PC-9 (cell line): ENCODE measurements around the gene TCF4. TPM values are rescaled to one million over a fixed set of nuclear protein-coding genes. Genes with fewer than 3 reads are reported as not detected.

ENCODE experiments used
- BruUV-seq: library from RNA; stranded (reverse); fragments of 400-500 nt; replicated peaks from 2 replicates; lab custom pipeline; 2021; lab: Mats Ljungman, UMichigan
- CTCF ChIA-PET: fragments of 300-600 bp; sonication (Branson Sonifier 250); formaldehyde crosslinking; loops from one replicate; lab custom pipeline; 2022; ENCODE audit warnings: antibody characterized with exemption; lab: Charles Lee
- POLR2A ChIA-PET: fragments of 300-600 bp; sonication (Branson Sonifier 250); formaldehyde crosslinking; loops from one replicate; lab custom pipeline; 2022; ENCODE audit warnings: antibody characterized with exemption; ENCODE audit not compliant: unreplicated experiment; lab: Charles Lee
- DNase-seq, 2 experiments: peaks; one replicate each; pipeline versions ENCODE4 v3.0.0 to v3.0.0-alpha.2; 2015 to 2022; ENCODE audit warnings: mixed read lengths in 1 of 2
- H2AFZ ChIP-seq: fragments of 200-600 bp; sonication (generic); 2 replicates; pipeline ENCODE4 v1.8.1; 2017; ENCODE audit warnings: antibody characterized with exemption
- H3F3A ChIP-seq: fragments of 200-600 bp; sonication (generic); 2 replicates; pipeline ENCODE4 v1.8.1; 2017; ENCODE audit warnings: antibody characterized with exemption, mild to moderate bottlenecking, low read depth; ENCODE audit not compliant: insufficient read depth
- H3K27ac ChIP-seq: fragments of 200-600 bp; sonication (generic); 2 replicates; pipeline ENCODE4 v1.6.1; 2016; ENCODE audit warnings: mixed run types
- H3K27me3 ChIP-seq: fragments of 200-600 bp; sonication (generic); 2 replicates; pipeline ENCODE4 v1.6.1; 2016; ENCODE audit warnings: low read depth, mixed run types; ENCODE audit not compliant: insufficient read depth
- H3K36me3 ChIP-seq: fragments of 200-600 bp; sonication (generic); 2 replicates; pipeline ENCODE4 v1.6.1; 2016; ENCODE audit warnings: low read depth, mixed run types
- H3K4me1 ChIP-seq: fragments of 200-600 bp; sonication (generic); replicated peaks from 2 replicates; pipeline ENCODE4 v1.6.1; 2016; ENCODE audit warnings: mixed run types; ENCODE audit not compliant: insufficient read depth
- H3K4me2 ChIP-seq: fragments of 200-600 bp; sonication (generic); 2 replicates; pipeline ENCODE4 v1.6.1; 2017; ENCODE audit warnings: mixed run types
- H3K4me3 ChIP-seq: fragments of 200-600 bp; sonication (generic); 2 replicates; pipeline ENCODE4 v1.6.1; 2016; ENCODE audit warnings: mixed run types
- H3K79me2 ChIP-seq: fragments of 200-600 bp; sonication (generic); 2 replicates; pipeline ENCODE4 v1.6.1; 2017; ENCODE audit warnings: low read depth, mixed run types
- H3K9me2 ChIP-seq: fragments of 200-600 bp; sonication (generic); 2 replicates; pipeline ENCODE4 v1.8.1; 2017; ENCODE audit warnings: mild to moderate bottlenecking; ENCODE audit not compliant: insufficient read depth
- H3K9me3 ChIP-seq: fragments of 200-600 bp; sonication (generic); 2 replicates; pipeline ENCODE4 v1.8.1; 2016; ENCODE audit warnings: low read depth; ENCODE audit not compliant: insufficient read depth
- H4K20me1 ChIP-seq: fragments of 200-600 bp; sonication (generic); 2 replicates; pipeline ENCODE4 v1.8.1; 2017; ENCODE audit not compliant: insufficient read depth
- CTCF ChIP-seq: fragments of 200-600 bp; sonication (generic); conservative IDR thresholded peaks from 2 replicates; pipeline ENCODE4 v1.6.1; 2017; ENCODE audit warnings: mixed run types, antibody characterized with exemption, mild to moderate bottlenecking, moderate library complexity
- EZH2 ChIP-seq: fragments of 200-600 bp; sonication (generic); IDR thresholded peaks from 2 replicates; pipeline ENCODE4 v1.8.0; 2017; ENCODE audit warnings: antibody characterized with exemption, low read depth
- intact Hi-C: fragments of 100-400 bp; cut with micrococcal nuclease; formaldehyde crosslinking; loops from one replicate; pipeline ENCODE4 v1.10.0; 2022; ENCODE audit not compliant: unreplicated experiment
- total RNA-seq: library from RNA; stranded (reverse); gene quantifications from 2 replicates; pipeline ENCODE4 v1.2.3, GENCODE V29; 2021

The TCF4 gene
- total RNA-seq, 1 experiment from 2014 or later: 0.74 TPM

GRCh38 chr18:55501579-55501978, 86.4 kb downstream of the TCF4 start:
- TF ChIP-seq CTCF: no peak
- TF ChIP-seq EZH2: no peak
- no peak for DNase-seq
- no peaks in the 10 kb centered on the region for H4K20me1 ChIP-seq
- intact Hi-C loops: no loop called here
- H3K79me2 ChIP-seq: no peaks in the 10 kb centered on the region
- CTCF ChIA-PET: no interaction called here
- BruUV-seq: no TSS peak
- H3K9me2 ChIP-seq: no peaks in the 10 kb centered on the region
- POLR2A ChIA-PET: no interaction called here
- no peak overlapping the region for H3K4me2 ChIP-seq
- H3K27me3 ChIP-seq: no peaks in the 10 kb centered on the region
- no peaks in the 10 kb centered on the region for H3K36me3 ChIP-seq
- H3F3A ChIP-seq: no peaks in the 10 kb centered on the region
- H3K9me3 ChIP-seq: no peaks in the 10 kb centered on the region
- H3K4me1 ChIP-seq: no peaks in the 10 kb centered on the region
- H2AFZ ChIP-seq: no peak overlapping the region
- no peak overlapping the region for H3K4me3 ChIP-seq
- no peak overlapping the region for H3K27ac ChIP-seq

DNA sequence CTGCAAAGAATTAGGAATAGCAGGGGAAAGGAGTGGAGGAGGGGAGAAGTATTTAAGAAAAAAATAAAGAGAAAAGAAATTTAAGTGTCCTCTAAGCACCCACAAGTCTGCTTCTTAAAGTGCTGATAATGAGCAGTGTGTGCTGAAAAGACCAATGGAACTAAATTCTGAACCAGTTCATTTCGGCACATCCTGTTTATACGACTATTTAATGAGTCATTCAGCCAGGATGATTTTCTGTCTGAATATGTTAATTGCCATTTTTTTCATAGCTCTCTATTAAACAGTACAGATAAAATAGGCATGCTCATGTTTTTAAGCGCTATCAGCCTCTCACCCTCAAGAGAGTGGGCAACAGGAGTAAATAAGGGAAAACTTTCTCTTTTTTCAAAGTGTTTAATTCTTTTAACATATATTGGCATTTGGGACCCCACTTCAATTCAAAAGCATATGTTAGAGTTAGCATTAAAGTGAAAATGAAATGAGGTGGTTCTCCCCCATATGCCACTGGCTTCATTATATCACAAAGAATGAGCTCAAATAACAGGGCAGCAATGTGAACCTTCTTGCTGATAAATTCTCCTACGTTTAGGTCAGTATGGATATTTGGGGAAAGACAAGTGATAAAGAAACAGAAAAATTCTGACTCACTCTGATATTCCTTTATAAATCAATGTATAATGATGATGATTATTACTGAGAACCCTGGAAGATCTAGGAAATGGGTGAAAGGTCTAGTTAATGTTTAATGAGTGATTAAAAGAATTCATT, 87.5 kb downstream of the TCF4 start:
- no peaks in the 10 kb centered on the region for H3K9me3 ChIP-seq
- intact Hi-C loops: no loop called here
- ChIA-PET POLR2A (no interaction called here), CTCF (no interaction called here)
- no peaks in the 10 kb centered on the region for H4K20me1 ChIP-seq
- no peak overlapping the region for H3K4me2 ChIP-seq
- no peaks in the 10 kb centered on the region for H3K27me3 ChIP-seq
- no peaks in the 10 kb centered on the region for H3K4me1 ChIP-seq
- no peaks in the 10 kb centered on the region for H3K36me3 ChIP-seq
- no peak for DNase-seq
- TF ChIP-seq CTCF (no peak), EZH2 (no peak)
- no peak overlapping the region for H3K27ac ChIP-seq
- no peaks in the 10 kb centered on the region for H3K9me2 ChIP-seq
- no peak overlapping the region for H2AFZ ChIP-seq
- BruUV-seq: no TSS peak
- no peak overlapping the region for H3K4me3 ChIP-seq
- no peaks in the 10 kb centered on the region for H3F3A ChIP-seq
- no peaks in the 10 kb centered on the region for H3K79me2 ChIP-seq

DNA sequence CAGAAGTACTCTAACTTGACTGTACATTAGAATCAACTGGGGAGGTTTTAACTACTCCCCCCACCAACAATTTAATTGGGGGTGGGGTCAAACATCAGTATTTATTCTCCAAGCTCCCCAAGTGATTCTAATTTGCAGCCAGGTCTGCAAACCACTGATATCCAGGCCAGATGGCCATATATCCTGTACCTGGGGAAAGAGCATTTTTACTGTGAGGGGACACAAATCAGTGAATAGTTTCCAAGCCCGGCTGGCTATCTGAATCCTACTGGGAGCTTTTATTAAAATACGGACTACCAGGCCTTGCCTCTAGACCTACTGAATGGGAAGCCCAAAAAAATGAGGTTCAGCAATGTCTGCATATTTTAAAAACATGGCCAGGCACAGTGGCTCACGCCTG, 88.5 kb downstream of the TCF4 start:
- Histone ChIP-seq H3F3A (no peaks in the 10 kb centered on the region), H3K4me2 (no peak overlapping the region), H2AFZ (no peak overlapping the region), H3K36me3 (no peaks in the 10 kb centered on the region), H3K4me3 (no peak overlapping the region), H3K79me2 (no peaks in the 10 kb centered on the region), H3K27ac (no peak overlapping the region), H3K9me2 (no peaks in the 10 kb centered on the region), H4K20me1 (no peaks in the 10 kb centered on the region), H3K27me3 (no peaks in the 10 kb centered on the region), H3K9me3 (no peaks in the 10 kb centered on the region), H3K4me1 (no peaks in the 10 kb centered on the region)
- CTCF ChIA-PET: no interaction called here
- POLR2A ChIA-PET: no interaction called here
- BruUV-seq: no TSS peak
- TF ChIP-seq CTCF (no peak), EZH2 (no peak)
- DNase-seq: no peak
- intact Hi-C loops: no loop called here
